Esophagus squamous epithelium (tissue), 5 donors: ENCODE results near the gene ASIC2. TPM values are rescaled to one million over a fixed set of nuclear protein-coding genes. Genes with fewer than 3 reads are reported as not detected.

Source experiments
- DNase-seq: peaks from one replicate; lab custom pipeline; 2025; lab: John Stamatoyannopoulos, UW
- H3K27ac ChIP-seq, 4 donors: fragments of 200-600 bp; sonication (generic); one replicate each; pipeline ENCODE4 v1.5.1; 2016 to 2019; ENCODE audit warnings: mild to moderate bottlenecking in 1 of 4
- H3K27me3 ChIP-seq, 4 donors: fragments of 200-600 bp; sonication (generic); 1 replicate in 3 of 4; 2 replicates in 1 of 4; pipeline versions ENCODE4 v1.5.1 to v1.6.0; 2017 to 2021; ENCODE audit warnings: antibody characterized with exemption in 1 of 4
- H3K36me3 ChIP-seq, 3 donors: fragments of 200-600 bp; sonication (generic); one replicate each; pipeline ENCODE4 v1.5.1; 2016 to 2019
- H3K4me1 ChIP-seq, 3 donors: fragments of 200-600 bp; sonication (generic); one replicate each; pipeline ENCODE4 v1.5.1; 2017 to 2019
- H3K4me3 ChIP-seq, 4 donors: fragments of 200-600 bp; sonication (generic); 1 replicate in 3 of 4; 2 replicates in 1 of 4; pipeline ENCODE4 v1.5.1; 2016 to 2019; ENCODE audit warnings: mild to moderate bottlenecking in 2 of 4, moderate library complexity in 1 of 4
- H3K9me3 ChIP-seq, 3 donors: fragments of 200-600 bp; sonication (generic); one replicate each; pipeline ENCODE4 v1.5.1; 2016 to 2019
- CTCF ChIP-seq, 6 experiments: fragments of 450-650 bp in 4 of 6; fragments of 200-600 bp in 2 of 6; sonication (generic) in 2 of 6; IDR thresholded peaks; one replicate each; pipeline ENCODE4 v1.5.1; 2016 to 2019; ENCODE audit warnings: antibody characterized with exemption in 6 of 6, mild to moderate bottlenecking in 4 of 6, moderate library complexity in 4 of 6
- POLR2A ChIP-seq, 4 donors: fragments of 450-650 bp; IDR thresholded peaks; one replicate each; pipeline ENCODE4 v1.6.1; 2017; ENCODE audit warnings: antibody characterized with exemption in 4 of 4, mild to moderate bottlenecking in 4 of 4, moderate library complexity in 3 of 4
- WGBS, 2 donors: methylation state at CpG; one replicate each; pipeline ENCODE4 v1.1.5; 2018; 5-methylcytosine and 5-hydroxymethylcytosine counted together
- intact Hi-C: fragments of 100-400 bp; cut with DNase I; formaldehyde crosslinking; loops from one replicate; pipeline ENCODE4 v1.15.0; 2022
- total RNA-seq, 4 donors: library from RNA; depleted of rRNA; stranded (reverse); fragments of >200 nt; gene quantifications; one replicate each; pipeline ENCODE4 v1.1.0, GENCODE V29; 2016
- donor health status: DM: yes; HTN: yes; CAD: no.

The ASIC2 gene
- total RNA-seq, 4 donors from 2014 or later: 0.29 TPM; not detected in 3

- Histone ChIP-seq H3K27me3 (peaks cover 0 to 9% (median 0%) of the 10 kb centered on the region in 4 donors), H3K36me3 (no peaks in the 10 kb centered on the region), H3K9me3 (no peaks in the 10 kb centered on the region), H3K27ac (no peak overlapping the region), H3K4me3 (no peak overlapping the region), H3K4me1 (no peaks in the 10 kb centered on the region)
- DNase-seq: no peak
- no peak for TF ChIP-seq CTCF (IDR thresholded peaks at IDR 0.05)
- TF ChIP-seq POLR2A (IDR thresholded peaks at IDR 0.05): no peak
- 43 to 54% methylated on average over 6 to 8 of the region's 8 CpGs for WGBS, 2 donors
- intact Hi-C loops: no loop called here
Measured at GRCh38 chr17:33012522-33013033, 280.5 kb downstream of the ASIC2 start.

- H3K27me3 ChIP-seq: peaks cover 0 to 8% (median 0%) of the 10 kb centered on the region in 4 donors
- WGBS, 2 donors: 77 to 88% methylated on average over 9 of the region's 9 CpGs
- H3K36me3 ChIP-seq: no peaks in the 10 kb centered on the region
- no peaks in the 10 kb centered on the region for H3K4me1 ChIP-seq
- H3K9me3 ChIP-seq: no peaks in the 10 kb centered on the region
- intact Hi-C loops: no loop called here
- DNase-seq: no peak
- TF ChIP-seq CTCF (IDR thresholded peaks at IDR 0.05) (no peak), POLR2A (IDR thresholded peaks at IDR 0.05) (no peak)
- no peak overlapping the region for H3K4me3 ChIP-seq
- H3K27ac ChIP-seq: no peak overlapping the region
Measured at GRCh38 chr17:33009636-33010035, 283.5 kb downstream of the ASIC2 start.

GRCh38 chr17:33007186-33007585 is 285.9 kb downstream of the ASIC2 start:
- Histone ChIP-seq H3K9me3 (no peaks in the 10 kb centered on the region), H3K4me3 (no peak overlapping the region), H3K27ac (no peak overlapping the region), H3K4me1 (no peaks in the 10 kb centered on the region), H3K27me3 (peaks cover 0 to 4% (median 0%) of the 10 kb centered on the region in 4 donors), H3K36me3 (no peaks in the 10 kb centered on the region)
- 65 to 75% methylated on average over 7 of the region's 7 CpGs for WGBS, 2 donors
- no peak for DNase-seq
- TF ChIP-seq POLR2A (IDR thresholded peaks at IDR 0.05) (no peak), CTCF (IDR thresholded peaks at IDR 0.05) (no peak)
- intact Hi-C loops: no loop called here

GRCh38 chr17:33002246-33002645 is 290.8 kb downstream of the ASIC2 start:
- 77 to 80% methylated on average over 6 of the region's 6 CpGs for WGBS, 2 donors
- no peak overlapping the region for H3K27ac ChIP-seq
- intact Hi-C loops: no loop called here

GRCh38 chr17:32998887-32999228 is 294.2 kb downstream of the ASIC2 start:
- TF ChIP-seq CTCF (IDR thresholded peaks at IDR 0.05) (no peak), POLR2A (IDR thresholded peaks at IDR 0.05) (no peak)
- Histone ChIP-seq H3K9me3 (no peaks in the 10 kb centered on the region), H3K4me3 (no peak overlapping the region), H3K36me3 (no peaks in the 10 kb centered on the region), H3K4me1 (no peaks in the 10 kb centered on the region), H3K27ac (no peak overlapping the region), H3K27me3 (peaks cover 0 to 23% (median 0%) of the 10 kb centered on the region in 4 donors)
- DNase-seq: no peak
- intact Hi-C loops: loop anchor here (10.0 kb wide), 1 partner anchor 214 kb away; no protein-coding TSS in a partner anchor
- WGBS, 2 donors: 32 to 40% methylated on average over 4 to 6 of the region's 7 CpGs

More at GRCh38 chr17:33002246-33002645, 290.8 kb downstream of the ASIC2 start:
- H3K36me3 ChIP-seq: no peaks in the 10 kb centered on the region
- no peaks in the 10 kb centered on the region for H3K4me1 ChIP-seq
- H3K9me3 ChIP-seq: no peaks in the 10 kb centered on the region
- no peak for DNase-seq
- no peak overlapping the region for H3K4me3 ChIP-seq
- TF ChIP-seq POLR2A (IDR thresholded peaks at IDR 0.05): no peak
- TF ChIP-seq CTCF (IDR thresholded peaks at IDR 0.05): no peak
- peaks cover 0 to 27% (median 0%) of the 10 kb centered on the region in 4 donors for H3K27me3 ChIP-seq
